ENCODE data around the gene DENND5B. TPM values are rescaled to one million over a fixed set of nuclear protein-coding genes. Genes with fewer than 3 reads are reported as not detected.
"Not testable (repeated sequence)": the region's sequence is repeated elsewhere in the genome, so short reads cannot be mapped to it uniquely, and the experiment has no call there.

The DENND5B gene
- total RNA-seq, 1 experiment from 2014 or later: 34.9 TPM

- POLR2A ChIA-PET: interaction anchor here (0.6 kb wide), 1 partner anchor 37 kb away, joined by 4 read pairs; no protein-coding TSS in a partner anchor
- H3K4me1 Mint-ChIP-seq (ENCODE audit: low read depth, unreplicated experiment): no peaks in the 10 kb centered on the region
- H3K9me3 Mint-ChIP-seq (ENCODE audit: unreplicated experiment): peaks cover 13% of the 10 kb centered on the region
- Histone ChIP-seq H3K4me1 (0 out of 2 replicates have a peak, but pooled peaks cover under 1% of the 10 kb centered on the region), H3K4me3 (ENCODE audit: low read depth, low read length) (no peak overlapping the region), H3K36me3 (ENCODE audit: control insufficient read depth, insufficient read depth, low read length) (no peaks in the 10 kb centered on the region), H3K9me3 (peaks cover 22% of the 10 kb centered on the region), H3K27me3 (replicated peaks; ENCODE audit: control insufficient read depth, insufficient read depth, low read length) (no peaks in the 10 kb centered on the region)
- no peak overlapping the region for H3K27ac Mint-ChIP-seq (ENCODE audit: unreplicated experiment)
- no peaks in the 10 kb centered on the region for H3K27me3 Mint-ChIP-seq (ENCODE audit: insufficient read depth, unreplicated experiment)
- no peaks in the 10 kb centered on the region for H3K36me3 Mint-ChIP-seq (ENCODE audit: insufficient read depth, unreplicated experiment)
- intact Hi-C loops (cut with micrococcal nuclease; ENCODE audit: unreplicated experiment): no loop called here
- TF ChIP-seq CTCF (IDR thresholded peaks at IDR 0.05; ENCODE audit: insufficient read depth in 1 of 2, low read depth in 1 of 2, low read length in 1 of 2, severe bottlenecking in 1 of 2, unreplicated experiment in 1 of 2): no peak
- CTCF ChIA-PET: no interaction called here
- DNase-seq: no peak
- H3K4me3 Mint-ChIP-seq (ENCODE audit: unreplicated experiment): no peak overlapping the region
- BruUV-seq (replicated peaks): no TSS peak
Observed at GRCh38 chr12:31612819-31613218, 21.9 kb upstream of the DENND5B start.

- H3K27me3 ChIP-seq (replicated peaks; ENCODE audit: control insufficient read depth, insufficient read depth, low read length); H3K4me1 ChIP-seq; H3K27me3 Mint-ChIP-seq (ENCODE audit: insufficient read depth, unreplicated experiment); H3K4me3 ChIP-seq (ENCODE audit: low read depth, low read length); H3K36me3 Mint-ChIP-seq (ENCODE audit: insufficient read depth, unreplicated experiment); H3K4me1 Mint-ChIP-seq (ENCODE audit: low read depth, unreplicated experiment); H3K4me3 Mint-ChIP-seq (ENCODE audit: unreplicated experiment); DNase-seq; H3K36me3 ChIP-seq (ENCODE audit: control insufficient read depth, insufficient read depth, low read length); CTCF ChIA-PET; POLR2A ChIA-PET; BruUV-seq (replicated peaks); H3K27ac Mint-ChIP-seq (ENCODE audit: unreplicated experiment); intact Hi-C loops (cut with micrococcal nuclease; ENCODE audit: unreplicated experiment): not testable (repeated sequence)
- H3K9me3 ChIP-seq: peaks cover 30% of the 10 kb centered on the region
- H3K9me3 Mint-ChIP-seq (ENCODE audit: unreplicated experiment): peaks cover 24% of the 10 kb centered on the region
Observed at GRCh38 chr12:31608299-31608698, 17.4 kb upstream of the DENND5B start.

- intact Hi-C loops (cut with micrococcal nuclease; ENCODE audit: unreplicated experiment): no loop called here
- no peaks in the 10 kb centered on the region for H3K36me3 ChIP-seq (ENCODE audit: control insufficient read depth, insufficient read depth, low read length)
- ChIA-PET POLR2A (no interaction called here), CTCF (no interaction called here)
- H3K36me3 Mint-ChIP-seq (ENCODE audit: insufficient read depth, unreplicated experiment): no peaks in the 10 kb centered on the region
- no peaks in the 10 kb centered on the region for H3K4me1 Mint-ChIP-seq (ENCODE audit: low read depth, unreplicated experiment)
- no peak overlapping the region for H3K4me3 ChIP-seq (ENCODE audit: low read depth, low read length)
- no peaks in the 10 kb centered on the region for H3K27me3 Mint-ChIP-seq (ENCODE audit: insufficient read depth, unreplicated experiment)
- peaks cover 30% of the 10 kb centered on the region for H3K9me3 ChIP-seq
- BruUV-seq (replicated peaks): no TSS peak
- peaks cover 24% of the 10 kb centered on the region for H3K9me3 Mint-ChIP-seq (ENCODE audit: unreplicated experiment)
- no peak for TF ChIP-seq CTCF (IDR thresholded peaks at IDR 0.05; ENCODE audit: insufficient read depth in 1 of 2, low read depth in 1 of 2, low read length in 1 of 2, severe bottlenecking in 1 of 2, unreplicated experiment in 1 of 2)
- DNase-seq: no peak
- no peaks in the 10 kb centered on the region for H3K4me1 ChIP-seq
- H3K4me3 Mint-ChIP-seq (ENCODE audit: unreplicated experiment): no peak overlapping the region
- H3K27ac Mint-ChIP-seq (ENCODE audit: unreplicated experiment): no peak overlapping the region
- no peaks in the 10 kb centered on the region for H3K27me3 ChIP-seq (replicated peaks; ENCODE audit: control insufficient read depth, insufficient read depth, low read length)
Observed at GRCh38 chr12:31605531-31605930, 14.6 kb upstream of the DENND5B start.

GRCh38 chr12:31603546-31604009 lies 12.6 kb upstream of the DENND5B start:
- Histone ChIP-seq H3K27me3 (replicated peaks; ENCODE audit: control insufficient read depth, insufficient read depth, low read length) (no peaks in the 10 kb centered on the region), H3K4me3 (ENCODE audit: low read depth, low read length) (no peak overlapping the region), H3K9me3 (peaks cover 16% of the 10 kb centered on the region), H3K36me3 (ENCODE audit: control insufficient read depth, insufficient read depth, low read length) (no peaks in the 10 kb centered on the region), H3K4me1 (no peaks in the 10 kb centered on the region)
- DNase-seq: no peak
- Mint-ChIP-seq H3K27me3 (ENCODE audit: insufficient read depth, unreplicated experiment) (no peaks in the 10 kb centered on the region), H3K4me3 (ENCODE audit: unreplicated experiment) (no peak overlapping the region), H3K4me1 (ENCODE audit: low read depth, unreplicated experiment) (no peaks in the 10 kb centered on the region), H3K36me3 (ENCODE audit: insufficient read depth, unreplicated experiment) (no peaks in the 10 kb centered on the region), H3K9me3 (ENCODE audit: unreplicated experiment) (peaks cover 19% of the 10 kb centered on the region), H3K27ac (ENCODE audit: unreplicated experiment) (no peak overlapping the region)
- intact Hi-C loops (cut with micrococcal nuclease; ENCODE audit: unreplicated experiment): no loop called here
- ChIA-PET POLR2A (no interaction called here), CTCF (no interaction called here)
- no peak for TF ChIP-seq CTCF (IDR thresholded peaks at IDR 0.05; ENCODE audit: insufficient read depth in 1 of 2, low read depth in 1 of 2, low read length in 1 of 2, severe bottlenecking in 1 of 2, unreplicated experiment in 1 of 2)
- BruUV-seq (replicated peaks): no TSS peak

Measured in Caco-2 (cell line).